Duodenal mucosa (tissue), 2 donors: ENCODE data around the gene C17orf114.

Experiments used
- H3K27ac ChIP-seq: one replicate; pipeline ENCODE4 v1.7.0; 2013; ENCODE audit warnings: low read depth, low read length
- H3K27me3 ChIP-seq, 2 donors: one replicate each; pipeline ENCODE4 v1.7.0; 2013; ENCODE audit warnings: low read length in 2 of 2, control low read depth in 1 of 2; ENCODE audit not compliant: insufficient read depth in 2 of 2, control insufficient read depth in 1 of 2
- H3K36me3 ChIP-seq, 2 donors: one replicate each; pipeline ENCODE4 v1.7.0; 2013; ENCODE audit warnings: low read length in 2 of 2, control low read depth in 1 of 2; ENCODE audit not compliant: insufficient read depth in 2 of 2, control insufficient read depth in 1 of 2
- H3K4me1 ChIP-seq, 2 donors: one replicate each; pipeline ENCODE4 v1.7.0; 2013; ENCODE audit warnings: low read length in 2 of 2, control low read depth in 1 of 2; ENCODE audit not compliant: insufficient read depth in 2 of 2, control insufficient read depth in 1 of 2
- H3K4me3 ChIP-seq, 2 donors: one replicate each; pipeline ENCODE4 v1.7.0; 2013; ENCODE audit warnings: low read length in 2 of 2, low read depth in 1 of 2
- H3K9ac ChIP-seq, 2 donors: one replicate each; pipeline ENCODE4 v1.7.0; 2013; ENCODE audit warnings: low read length in 2 of 2, low read depth in 1 of 2
- H3K9me3 ChIP-seq, 2 donors: one replicate each; pipeline ENCODE4 v1.7.0; 2013; ENCODE audit warnings: low read length in 2 of 2, control low read depth in 1 of 2; ENCODE audit not compliant: control insufficient read depth in 1 of 2

The C17orf114 gene

DNA sequence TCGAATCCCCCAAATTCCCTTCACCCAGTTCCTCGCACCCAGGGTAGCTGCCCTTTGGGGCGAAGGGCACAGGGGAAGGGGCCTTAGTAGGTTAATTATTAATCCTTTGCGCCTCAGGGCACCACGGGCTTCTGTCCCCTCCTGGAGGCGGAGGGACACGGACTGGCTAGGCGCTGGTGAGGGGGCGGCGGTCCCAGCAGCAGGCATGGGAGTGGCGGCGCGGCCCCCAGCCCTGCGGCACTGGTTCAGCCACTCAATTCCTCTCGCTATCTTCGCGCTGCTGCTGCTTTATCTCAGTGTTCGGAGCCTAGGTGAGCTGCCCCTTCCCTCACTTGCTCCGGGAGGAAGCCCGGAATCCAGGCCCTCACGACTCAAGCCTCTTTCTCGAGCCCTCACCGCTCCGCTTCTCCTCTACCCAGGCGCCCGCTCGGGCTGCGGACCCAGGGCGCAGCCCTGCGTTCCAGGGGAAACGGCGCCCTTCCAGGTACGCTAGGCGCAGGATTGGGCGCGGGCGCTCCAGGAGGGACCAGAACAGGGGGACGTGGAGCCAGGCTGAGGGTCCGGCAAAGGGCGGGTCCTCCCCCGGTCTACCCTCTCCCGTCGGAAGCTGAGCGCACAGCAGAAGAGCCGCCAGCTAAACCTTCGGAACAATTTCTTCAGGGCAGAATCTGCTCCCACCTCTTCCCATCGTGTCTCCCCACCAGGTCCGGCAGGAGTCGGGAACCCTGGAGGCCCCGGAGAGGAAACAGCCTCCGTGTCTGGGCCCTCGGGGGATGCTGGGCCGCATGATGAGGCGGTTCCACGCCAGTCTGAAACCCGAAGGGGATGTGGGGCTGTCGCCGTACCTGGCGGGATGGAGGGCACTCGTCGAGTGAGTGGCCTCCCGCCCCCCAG, 13.1 kb downstream of the C17orf114 start, which contains the start of gene GLTPD2:
TSS of gene GLTPD2 (plus strand) at position 158 of the 894 bp plus-strand sequence. CDS start at position 206, 48 bp downstream.
- Histone ChIP-seq H3K9me3 (no peaks in the 10 kb centered on the region), H3K27me3 (no peaks in the 10 kb centered on the region), H3K27ac (peak within 1 kb of the TSS; percentile 92), H3K36me3 (peaks cover 0 to 3% of the 10 kb centered on the region in 2 donors), H3K9ac (peak within 1 kb of the TSS; percentile 88 to 90), H3K4me1 (peaks cover 21 to 31% of the 10 kb centered on the region in 2 donors), H3K4me3 (peak within 1 kb of the TSS; percentile 73 to 86)

DNA sequence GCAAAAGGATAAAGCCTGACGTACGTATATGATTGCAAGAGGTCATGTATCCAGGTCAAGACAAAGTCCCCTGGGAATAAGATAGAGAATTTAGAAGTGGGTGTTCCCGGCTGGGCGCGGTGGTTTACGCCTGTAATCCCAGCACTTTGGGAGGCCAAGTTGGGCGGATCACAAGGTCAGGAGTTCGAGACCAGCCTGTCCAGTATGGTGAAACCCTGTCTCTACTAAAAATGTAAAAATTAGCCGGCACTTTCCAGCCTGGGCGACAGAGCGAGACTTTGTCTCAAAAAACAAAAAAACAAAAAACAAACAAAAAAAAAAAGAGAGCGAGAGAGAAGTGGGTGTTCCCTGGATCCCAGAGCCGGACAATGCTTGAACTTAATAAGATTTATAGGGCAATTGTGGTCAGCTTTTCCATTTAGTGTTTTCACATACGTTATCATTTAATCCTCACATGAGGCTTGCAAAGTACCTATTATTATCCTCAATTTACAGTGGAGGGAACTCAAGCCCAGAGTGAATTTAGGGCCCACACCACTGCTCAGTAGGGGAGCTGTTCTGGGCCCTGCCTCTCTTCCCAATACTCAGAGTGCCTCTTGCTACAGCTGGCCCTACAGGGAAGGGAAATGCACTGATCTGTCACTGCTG, 13.8 kb downstream of the C17orf114 start:
- H3K4me1 ChIP-seq, result peaks cover 21 to 31% of the 10 kb centered on the region in 2 donors
- no peaks in the 10 kb centered on the region for H3K27me3 ChIP-seq

GRCh38 chr17:4786516-4786915, 15.6 kb downstream of the C17orf114 start:
- Histone ChIP-seq H3K4me3 (peak overlapping the region in 1 of 2 donors; percentile 28), H3K27me3 (peaks cover 0 to 4% of the 10 kb centered on the region in 2 donors), H3K27ac (no peak overlapping the region), H3K4me1 (peaks cover 21 to 31% of the 10 kb centered on the region in 2 donors), H3K9ac (peak overlapping the region in 1 of 2 donors; percentile 38), H3K36me3 (peaks cover 0 to 9% of the 10 kb centered on the region in 2 donors), H3K9me3 (no peaks in the 10 kb centered on the region)

More for the DNA sequence above, 13.8 kb downstream of the C17orf114 start:
- Histone ChIP-seq H3K36me3 (peaks cover 0 to 3% of the 10 kb centered on the region in 2 donors), H3K9ac (peak overlapping the region; percentile 88 to 90), H3K4me3 (peak overlapping the region; percentile 73 to 86), H3K9me3 (no peaks in the 10 kb centered on the region), H3K27ac (peak overlapping the region; percentile 20)

GRCh38 chr17:4786106-4786511, 16.0 kb downstream of the C17orf114 start, which contains the start of gene VMO1:
TSS of gene VMO1 (minus strand) at chr17:4786364. CDS start at chr17:4786352, 12 bp downstream.
- Histone ChIP-seq H3K9ac (peak within 1 kb of the TSS in 1 of 2 donors; percentile 38), H3K27ac (no peak within 1 kb of the TSS), H3K36me3 (peaks cover 0 to 9% of the 10 kb centered on the region in 2 donors), H3K27me3 (peaks cover 0 to 4% of the 10 kb centered on the region in 2 donors), H3K4me1 (peaks cover 21 to 31% of the 10 kb centered on the region in 2 donors), H3K4me3 (peak within 1 kb of the TSS; percentile 12 to 28), H3K9me3 (no peaks in the 10 kb centered on the region)

DNA sequence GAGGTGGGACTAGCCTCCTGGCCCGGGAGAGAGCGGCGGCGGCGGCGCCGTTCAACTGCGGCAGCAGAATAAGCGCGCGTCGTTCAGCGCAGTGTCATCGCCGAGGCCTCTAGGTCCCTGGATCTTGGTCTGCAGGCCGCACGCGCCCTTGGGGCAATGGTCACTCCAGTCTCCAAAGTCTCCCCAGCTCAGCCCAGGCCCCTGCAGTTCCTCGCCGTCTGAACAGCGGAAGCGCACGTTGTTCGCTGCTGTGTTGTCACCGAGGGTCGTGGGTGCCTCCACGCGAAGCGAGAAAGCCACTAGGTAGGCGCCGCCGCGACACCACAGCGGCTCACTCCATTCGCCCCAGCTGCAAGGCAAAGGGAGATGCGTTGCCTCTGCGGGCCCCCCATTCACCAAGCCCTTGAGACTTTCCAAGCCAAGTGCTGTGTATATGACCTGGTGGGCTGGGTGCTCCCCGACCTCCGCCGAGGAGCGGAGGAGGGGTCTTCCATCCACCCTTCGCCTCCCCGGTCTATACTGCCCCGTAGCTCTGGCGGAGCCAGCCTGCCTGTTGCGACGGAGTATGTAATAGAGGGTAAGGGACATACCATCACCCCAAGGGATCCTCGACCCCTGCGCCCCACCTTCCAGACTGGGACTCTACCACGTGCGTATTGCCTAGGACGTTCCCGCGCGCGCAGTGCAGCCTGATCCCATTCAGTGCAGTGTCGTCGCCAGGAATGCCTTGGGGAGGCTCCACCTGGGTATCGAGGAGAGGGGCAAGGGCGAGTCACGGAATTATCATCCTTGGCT, 16.6 kb downstream of the C17orf114 start:
- peaks cover 0 to 4% of the 10 kb centered on the region in 2 donors for H3K27me3 ChIP-seq
- H3K9ac ChIP-seq, result peak overlapping the region in 1 of 2 donors; percentile 38
- H3K36me3 ChIP-seq, result peaks cover 0 to 9% of the 10 kb centered on the region in 2 donors
- peak overlapping the region; percentile 12 to 28 for H3K4me3 ChIP-seq
- H3K4me1 ChIP-seq, result peaks cover 21 to 30% of the 10 kb centered on the region in 2 donors
- H3K27ac ChIP-seq, result no peak overlapping the region
- H3K9me3 ChIP-seq, result no peaks in the 10 kb centered on the region

GRCh38 chr17:4782652-4783051, 19.5 kb downstream of the C17orf114 start:
- no peak overlapping the region for H3K9ac ChIP-seq
- peaks cover 0 to 4% of the 10 kb centered on the region in 2 donors for H3K27me3 ChIP-seq
- no peak overlapping the region for H3K4me3 ChIP-seq

DNA sequence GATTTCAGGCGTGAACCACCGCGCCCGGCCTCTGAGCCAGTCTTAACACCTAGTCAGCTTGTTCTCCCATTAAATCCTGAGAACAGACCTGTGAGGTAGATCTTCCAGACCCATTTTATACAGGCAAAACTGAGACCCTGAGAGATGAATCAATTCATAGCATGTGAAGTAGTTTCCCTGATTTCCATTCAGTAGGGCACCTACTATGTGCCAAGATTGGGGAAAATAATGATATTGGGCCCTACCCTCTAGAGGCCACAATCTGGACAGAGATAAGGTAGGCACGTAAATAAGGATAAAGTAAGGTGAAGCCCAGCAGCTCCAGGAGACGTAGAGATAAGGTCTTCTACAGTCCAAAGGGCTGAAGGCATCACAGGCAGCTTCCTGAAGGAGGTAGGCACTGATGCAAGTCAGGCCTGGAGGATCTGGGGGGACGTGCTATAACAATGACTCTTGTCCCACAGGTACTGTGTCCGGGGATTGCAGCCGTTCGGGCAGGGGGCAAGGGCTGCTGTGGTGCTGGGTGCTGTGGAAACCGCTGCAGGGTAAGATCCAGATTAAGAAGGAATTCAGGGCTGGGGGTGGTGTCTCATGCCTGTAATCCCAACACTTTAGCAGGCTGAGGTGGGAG, 21.7 kb downstream of the C17orf114 start:
- peaks cover 0 to 6% of the 10 kb centered on the region in 2 donors for H3K36me3 ChIP-seq
- no peak overlapping the region for H3K9ac ChIP-seq
- peaks cover 5 to 9% of the 10 kb centered on the region in 2 donors for H3K4me1 ChIP-seq
- H3K27ac ChIP-seq, result no peak overlapping the region
- H3K4me3 ChIP-seq, result no peak overlapping the region
- peaks cover 0 to 4% of the 10 kb centered on the region in 2 donors for H3K27me3 ChIP-seq
- H3K9me3 ChIP-seq, result no peaks in the 10 kb centered on the region

More at GRCh38 chr17:4782652-4783051, 19.5 kb downstream of the C17orf114 start:
- Histone ChIP-seq H3K27ac (no peak overlapping the region), H3K9me3 (no peaks in the 10 kb centered on the region), H3K4me1 (peaks cover 16 to 24% of the 10 kb centered on the region in 2 donors), H3K36me3 (peaks cover 0 to 9% of the 10 kb centered on the region in 2 donors)

DNA sequence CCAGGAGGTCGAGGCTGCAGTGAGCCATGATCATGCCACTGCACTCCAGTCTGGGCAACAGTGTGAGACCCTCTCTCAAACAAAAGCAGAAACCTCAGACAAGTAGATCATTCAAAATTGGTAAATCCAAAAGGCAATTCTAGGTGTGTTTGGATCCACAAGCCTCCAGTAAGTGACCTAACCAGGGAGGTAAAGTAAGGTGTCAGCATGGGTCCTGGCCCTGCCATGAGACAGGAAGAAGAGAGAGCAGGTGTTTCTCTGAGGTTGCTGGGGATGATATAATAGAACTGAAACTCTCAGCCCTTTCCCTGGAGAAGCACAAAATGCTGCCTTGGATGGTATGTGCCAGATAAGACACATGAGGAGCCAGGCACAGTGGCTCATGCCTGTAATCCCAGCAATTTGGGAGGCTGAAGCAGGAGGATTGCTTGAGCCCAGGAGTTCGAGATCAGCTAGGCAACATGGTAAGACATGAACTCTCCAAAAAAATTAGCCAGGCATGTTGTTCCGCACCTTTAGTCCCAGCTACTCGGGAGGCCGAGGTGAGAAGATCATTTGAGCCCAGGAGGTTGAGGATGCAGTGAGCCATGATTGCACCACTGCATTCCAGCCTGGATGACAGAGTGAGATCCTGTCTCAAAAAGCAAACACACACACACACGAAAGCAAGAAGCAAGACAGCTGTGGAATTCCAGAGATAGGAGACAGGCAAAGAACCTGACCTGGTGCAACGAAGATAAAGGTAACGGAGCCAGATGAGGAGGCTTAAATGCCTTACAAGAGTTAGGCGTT, 24.0 kb downstream of the C17orf114 start:
- no peak overlapping the region for H3K9ac ChIP-seq
- peaks cover 0 to 6% of the 10 kb centered on the region in 2 donors for H3K36me3 ChIP-seq
- H3K9me3 ChIP-seq, result no peaks in the 10 kb centered on the region
- H3K4me3 ChIP-seq, result no peak overlapping the region
- H3K27me3 ChIP-seq, result peaks cover 0 to 4% of the 10 kb centered on the region in 2 donors
- H3K4me1 ChIP-seq, result peaks cover 5 to 8% of the 10 kb centered on the region in 2 donors
- H3K27ac ChIP-seq, result no peak overlapping the region
